ENCODE results near the gene ZNF609.
A peak's percentile ranks its signal among the peaks of the same experiment; 100 is the strongest.
"Not testable (repeated sequence)": the region's sequence is repeated elsewhere in the genome, so short reads cannot be mapped to it uniquely, and the experiment has no call there.

Gene ZNF609

DNA sequence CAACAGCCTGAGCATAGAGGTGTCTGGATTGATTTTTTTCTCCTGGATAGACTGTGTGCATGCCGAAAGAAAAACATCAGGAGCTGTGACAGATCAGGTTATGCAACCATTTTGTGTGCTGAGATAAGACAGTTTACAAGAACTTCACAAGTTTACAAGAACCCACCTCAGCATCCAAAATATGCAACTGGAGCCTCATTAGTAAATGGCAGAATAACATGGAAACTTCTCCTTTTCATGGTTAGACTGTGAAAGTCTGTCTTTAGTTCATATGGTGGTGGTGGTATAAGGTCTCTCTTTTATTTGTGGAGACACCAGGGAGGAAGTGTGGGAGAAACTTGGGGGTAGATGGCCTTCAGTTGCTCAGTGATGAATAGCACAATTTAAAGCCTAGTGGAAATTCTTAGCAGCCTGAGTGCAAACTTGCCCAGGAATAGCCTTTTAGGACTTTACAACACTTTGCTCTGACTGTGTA, 3.7 kb upstream of the ZNF609 start:
- DNase-seq: no peak

DNA sequence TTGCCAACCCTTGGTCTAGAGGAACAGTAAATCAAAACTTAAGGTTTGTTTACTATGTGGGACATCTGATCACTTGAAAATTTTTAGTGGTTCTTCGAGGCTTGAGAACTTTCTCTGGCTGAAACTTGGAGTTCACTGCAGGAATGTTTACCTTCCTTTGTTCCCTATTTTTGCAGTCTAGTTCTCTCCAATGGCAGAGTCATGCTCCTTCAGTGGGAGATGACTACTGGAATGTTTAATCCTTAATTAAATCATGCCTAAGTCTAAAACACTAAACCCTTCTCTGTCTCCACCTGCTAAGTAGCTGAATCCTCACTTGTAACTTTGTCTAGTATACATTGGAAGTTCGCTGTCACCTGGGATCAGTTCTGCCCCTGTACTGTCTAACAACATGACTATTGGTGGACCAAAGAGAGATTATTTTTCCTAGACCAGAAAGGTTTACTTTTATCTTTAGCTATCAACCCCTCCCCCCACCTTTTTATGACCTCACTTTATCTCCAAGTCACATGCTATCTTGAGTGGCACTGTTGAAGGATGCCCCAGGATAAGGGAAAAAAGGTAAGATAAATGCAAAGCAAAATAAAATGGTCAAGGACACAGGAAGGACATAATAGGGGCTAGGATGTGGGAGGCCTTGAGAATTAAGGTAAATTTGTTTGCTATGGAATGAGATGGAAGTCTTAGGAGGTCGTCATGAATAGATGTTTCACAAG, 1.2 kb upstream of the ZNF609 start:
- no peak for DNase-seq

DNA sequence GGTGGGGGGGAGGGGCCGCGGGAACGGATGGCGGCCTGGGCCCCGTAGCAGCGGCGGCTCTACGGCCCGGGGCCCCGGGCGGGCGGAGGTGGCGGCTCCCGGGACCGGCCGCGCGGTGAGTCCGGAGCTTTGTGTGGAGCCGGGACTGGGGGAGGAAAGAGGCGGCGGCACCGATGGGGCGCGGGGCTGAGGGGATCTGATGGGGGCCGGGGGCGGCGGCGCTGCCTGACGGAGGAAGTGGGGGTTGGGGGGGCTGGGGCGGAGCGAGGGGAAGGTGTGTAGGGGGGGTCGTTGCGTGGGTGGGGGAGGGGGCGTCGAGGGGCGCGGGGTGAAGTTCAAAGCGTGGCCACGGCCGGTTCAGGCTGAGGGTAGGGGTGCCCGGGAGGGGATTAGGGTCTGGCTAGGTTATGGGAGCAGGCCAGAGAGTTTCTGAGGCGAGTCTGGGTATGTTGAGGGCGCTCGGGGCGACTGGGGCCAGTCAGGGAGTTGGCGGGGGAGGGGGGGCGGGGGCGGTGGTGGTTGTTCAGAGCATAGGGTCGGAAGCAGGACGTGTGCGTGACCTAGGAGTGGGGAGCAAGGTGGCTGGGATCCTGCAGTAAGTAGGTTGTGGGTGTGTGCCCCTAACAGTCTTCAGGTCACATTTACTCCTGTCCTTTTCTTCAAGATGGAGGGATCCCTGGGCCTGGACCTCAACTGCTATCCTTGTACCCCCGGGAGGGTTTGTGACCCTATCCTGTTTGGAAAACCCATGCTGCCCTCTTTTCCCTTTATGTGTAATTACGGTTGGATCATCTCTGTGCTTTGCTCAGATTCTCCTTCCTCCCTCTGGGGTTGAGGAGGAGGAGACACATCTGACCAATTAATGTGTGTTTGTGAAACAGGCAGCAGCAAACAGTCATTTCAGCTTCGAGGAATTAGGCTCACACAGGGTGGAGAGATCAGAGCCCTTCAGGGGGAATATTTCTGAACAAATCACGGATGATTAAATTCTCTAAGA, 644 bp downstream of the ZNF609 start:
- peak in 48 of 56 donors; percentile 8 to 80 (median 43) for DNase-seq

DNA sequence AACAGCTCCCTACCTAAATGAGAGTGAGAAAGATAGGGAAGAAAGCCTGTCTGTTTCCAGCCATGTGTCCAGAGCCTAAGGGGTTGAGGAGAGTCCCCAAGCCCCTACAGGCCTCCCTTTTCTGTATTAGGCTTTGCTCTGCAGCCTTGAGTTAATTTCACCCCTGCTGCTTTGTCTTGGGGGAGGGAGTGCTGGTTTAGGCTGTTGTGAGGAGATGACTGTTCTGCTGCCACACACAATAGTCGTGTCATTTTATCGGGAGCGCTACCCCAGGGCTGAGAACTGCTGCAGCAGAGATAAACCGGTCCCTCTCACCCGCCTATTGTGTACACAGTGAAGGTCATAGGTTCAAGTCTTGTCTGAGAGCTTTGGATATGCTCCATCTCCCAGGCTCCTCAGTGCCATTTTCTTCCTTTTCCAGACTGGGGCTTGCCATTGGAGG, 1.4 kb downstream of the ZNF609 start:
- DNase-seq: peak in 43 of 56 donors; percentile 4 to 80 (median 33)

DNA sequence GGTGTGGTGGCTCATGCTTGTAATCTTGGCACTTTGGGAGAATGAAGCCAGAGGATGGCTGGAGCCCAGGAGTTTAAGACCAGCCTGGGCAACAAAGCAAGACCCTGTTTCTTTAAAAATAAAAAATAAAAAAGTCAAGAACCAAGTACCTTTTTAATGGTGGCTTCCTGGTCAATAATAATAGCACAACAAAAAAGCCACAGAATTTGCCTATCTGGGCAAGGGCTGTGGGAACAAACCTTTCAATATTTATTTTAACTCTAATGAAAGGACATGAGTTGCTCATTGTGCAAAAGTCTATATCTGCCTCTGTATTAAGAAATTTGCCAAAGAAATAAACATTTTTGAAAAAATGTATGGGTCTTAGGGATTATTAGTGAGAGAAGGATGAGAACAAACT, 2.1 kb downstream of the ZNF609 start:
- no peak for DNase-seq

DNA sequence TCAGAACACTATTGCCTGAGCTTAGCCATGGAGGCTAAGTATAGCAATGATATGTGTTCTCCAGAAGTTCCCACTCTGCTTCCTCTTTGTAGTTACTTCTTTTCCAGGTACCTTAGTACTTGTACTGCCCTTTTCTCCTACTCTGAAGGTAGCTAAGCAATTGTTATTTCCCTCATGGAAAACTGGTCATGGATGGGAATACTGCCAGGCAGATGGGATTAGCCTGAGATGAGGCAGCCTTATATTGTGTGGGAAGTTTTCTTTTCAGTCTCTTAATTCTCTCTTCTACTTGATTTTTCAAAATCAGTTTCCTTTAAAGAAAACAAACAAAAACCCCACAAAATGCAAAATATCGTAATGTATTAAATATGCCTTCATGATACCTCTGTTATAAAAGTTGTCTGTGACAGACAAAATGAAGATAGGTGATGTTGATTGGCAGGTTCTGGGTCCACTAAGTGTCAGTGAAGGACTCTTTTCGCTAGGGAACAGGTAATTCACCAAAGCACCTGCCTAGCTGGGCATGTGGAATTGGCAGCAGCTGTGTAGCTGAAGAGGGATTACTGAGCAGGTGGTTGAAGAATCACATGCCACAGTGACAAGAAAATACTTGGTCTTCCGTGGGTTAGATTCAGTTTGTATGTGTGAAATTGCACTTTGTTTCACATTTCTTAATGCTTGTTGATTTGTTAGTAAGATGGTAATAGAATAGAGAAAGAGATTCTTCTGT, 4.1 kb downstream of the ZNF609 start:
- DNase-seq: no peak

DNA sequence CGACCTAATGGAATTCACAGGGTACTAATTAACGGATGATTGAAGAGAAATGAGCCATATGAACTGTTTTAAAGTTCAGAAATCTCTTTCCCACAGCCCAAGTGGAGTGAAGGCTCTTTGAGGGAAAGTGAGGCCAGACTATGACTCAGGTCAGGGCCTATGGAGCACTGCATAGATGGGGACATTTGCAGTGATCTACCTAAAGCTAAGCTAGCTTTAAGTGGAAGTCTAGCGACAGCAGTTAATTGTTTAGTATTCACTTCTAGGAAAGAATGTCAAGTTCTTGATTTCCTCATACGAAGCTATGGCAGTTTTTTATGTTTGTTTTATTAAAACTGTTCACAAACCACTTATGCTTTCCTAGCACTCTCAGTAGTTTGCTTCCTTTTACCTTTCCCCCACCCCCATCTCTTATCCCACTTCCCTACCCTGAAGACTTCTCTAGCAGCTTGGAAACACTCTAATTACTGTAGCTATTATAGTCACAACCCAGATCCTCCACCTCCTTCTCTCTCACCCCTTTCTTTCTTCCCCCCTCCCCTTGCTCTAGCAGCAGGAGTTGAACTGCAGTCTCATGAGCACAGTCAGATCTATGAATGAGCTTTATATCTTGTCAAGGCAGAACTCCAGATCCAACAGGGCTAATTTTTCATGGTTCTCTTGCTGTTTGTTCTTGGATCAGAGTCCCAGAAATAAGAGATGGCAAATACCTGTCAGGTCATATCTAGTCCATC, 6.2 kb downstream of the ZNF609 start:
- peak in 5 of 56 donors; percentile 3 to 26 (median 8) for DNase-seq

DNA sequence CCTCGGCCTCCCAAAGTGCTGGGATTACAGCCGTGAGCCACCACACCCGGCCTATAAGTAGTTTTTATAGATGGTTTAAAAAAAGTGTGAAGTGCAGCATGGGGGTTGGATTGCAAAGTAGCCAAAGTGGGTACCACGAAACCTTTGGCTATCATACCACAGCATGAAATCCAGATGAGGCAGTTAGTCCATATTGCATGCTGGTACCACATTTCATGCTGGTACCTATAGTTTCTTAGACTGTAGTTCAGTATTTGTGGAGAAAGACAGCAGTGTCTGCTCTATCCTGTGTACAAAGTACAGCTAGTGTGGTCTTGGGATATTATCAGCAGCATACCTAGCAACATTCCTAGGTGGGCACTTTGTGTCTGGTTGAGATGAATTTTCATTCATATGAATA, 11.8 kb downstream of the ZNF609 start:
- no peak for DNase-seq

DNA sequence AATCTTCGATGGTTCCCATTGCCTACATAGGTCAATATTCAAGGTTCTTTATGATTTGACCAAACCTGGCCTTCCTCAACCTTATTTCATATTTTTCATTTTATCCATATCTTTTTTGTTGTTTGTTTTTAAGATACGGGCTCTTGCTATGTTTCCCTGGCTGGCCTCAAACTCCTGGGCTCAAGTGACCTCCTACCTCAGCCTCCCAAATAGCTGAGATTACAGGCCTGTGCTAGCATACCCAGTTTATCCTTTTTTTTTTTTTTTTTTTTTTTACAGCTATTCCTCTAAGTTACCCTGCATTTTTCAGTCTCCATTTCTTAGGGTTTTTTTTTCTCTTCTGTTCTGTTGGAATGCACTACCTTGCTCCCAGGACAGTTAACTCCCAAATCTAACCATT, 14.5 kb downstream of the ZNF609 start:
- DNase-seq: no peak

DNA sequence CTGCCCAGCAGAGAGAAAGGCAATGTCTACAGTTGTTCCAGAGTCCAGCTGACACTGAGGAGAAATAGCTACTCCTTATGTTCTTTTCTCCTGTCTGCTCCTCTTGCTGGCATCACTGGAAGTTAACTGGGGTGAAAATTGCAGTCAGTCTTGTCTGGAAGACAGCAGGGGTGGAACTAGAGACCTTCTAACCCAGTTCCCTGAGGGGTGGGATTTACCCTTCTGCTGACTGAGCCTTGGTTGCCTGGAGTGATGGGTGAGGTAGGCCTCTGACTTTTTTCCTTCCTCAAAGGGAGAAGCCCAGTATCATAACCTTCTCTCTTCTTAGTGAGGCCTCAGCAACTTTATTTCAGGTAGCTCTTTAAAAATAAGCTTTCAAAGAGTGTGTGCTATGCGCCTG, 16.2 kb downstream of the ZNF609 start:
- no peak for DNase-seq

DNA sequence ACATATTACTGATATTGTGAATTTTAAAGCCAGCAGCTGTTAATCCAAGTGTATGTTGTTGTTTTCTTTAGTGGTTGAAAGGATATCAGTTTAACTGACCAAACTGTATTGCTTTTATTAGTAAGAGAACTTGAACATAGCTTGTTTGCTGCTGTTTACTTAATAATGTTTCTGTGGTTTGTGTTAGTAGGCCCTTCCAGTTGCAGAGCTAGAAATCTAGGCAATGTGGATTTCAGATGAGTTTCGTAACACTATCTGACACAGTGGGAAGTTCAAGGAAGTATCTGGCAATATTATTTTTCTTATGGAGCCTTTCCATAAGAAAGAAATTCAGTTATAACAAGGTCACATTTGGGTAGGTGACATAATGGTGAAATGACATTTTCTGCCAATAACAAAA, 18.5 kb downstream of the ZNF609 start:
- DNase-seq: no peak

DNA sequence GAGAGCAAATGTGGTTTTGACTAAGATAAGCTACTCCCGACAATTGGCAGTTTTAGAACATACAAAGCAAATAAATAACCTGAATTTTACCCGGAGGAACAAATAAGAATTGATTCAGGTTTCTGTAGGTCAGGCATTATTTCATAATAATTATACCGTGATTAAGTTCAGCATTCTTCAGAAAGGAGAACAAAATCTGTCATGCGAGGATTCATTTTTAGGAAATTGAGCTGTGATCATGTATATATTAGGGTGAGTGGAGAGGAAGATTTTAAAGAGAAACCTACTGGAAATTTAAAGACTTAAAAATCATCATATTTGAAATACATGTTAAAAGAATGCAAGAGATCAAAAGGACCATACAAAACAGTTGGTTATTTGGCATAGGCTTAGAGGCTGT, 20.5 kb downstream of the ZNF609 start:
- no peak for DNase-seq

DNA sequence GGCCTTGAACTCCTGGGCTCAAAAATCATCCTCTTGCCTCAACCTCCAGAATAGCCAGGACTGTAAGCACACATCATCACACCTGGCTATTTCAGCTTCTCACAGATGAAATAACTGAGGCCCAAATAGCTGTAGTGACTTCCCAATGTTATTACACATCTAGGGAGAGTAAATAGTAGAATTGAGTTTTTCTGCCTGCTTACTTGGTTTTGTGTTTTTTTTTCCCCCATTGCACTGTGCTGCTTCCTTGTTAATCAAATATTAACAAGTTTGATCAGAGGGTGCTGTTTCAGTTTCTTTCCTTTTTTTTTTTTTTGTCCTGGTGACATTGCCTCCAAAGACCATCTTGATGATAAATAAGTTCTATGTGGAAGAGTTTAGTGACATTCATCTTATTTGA, 23.4 kb downstream of the ZNF609 start:
- no peak for DNase-seq

DNA sequence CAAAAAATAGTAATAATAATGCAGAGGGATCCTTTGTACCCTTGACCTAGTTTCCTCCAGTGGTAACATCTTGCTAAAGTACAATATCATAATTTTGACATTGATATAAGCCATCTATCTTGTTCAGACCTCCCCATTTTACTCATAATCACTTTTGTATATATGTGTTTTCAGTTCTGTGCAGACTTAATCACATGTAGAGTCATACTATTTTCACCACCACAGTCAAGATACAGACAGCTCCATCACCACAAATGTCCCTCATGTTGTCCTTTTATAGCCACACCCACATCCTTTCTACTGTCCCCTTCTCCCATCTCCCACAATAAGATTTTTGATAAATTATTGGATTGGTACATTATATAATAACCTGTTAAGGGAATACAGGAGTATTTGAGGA, 25.4 kb downstream of the ZNF609 start:
- no peak for DNase-seq

DNA sequence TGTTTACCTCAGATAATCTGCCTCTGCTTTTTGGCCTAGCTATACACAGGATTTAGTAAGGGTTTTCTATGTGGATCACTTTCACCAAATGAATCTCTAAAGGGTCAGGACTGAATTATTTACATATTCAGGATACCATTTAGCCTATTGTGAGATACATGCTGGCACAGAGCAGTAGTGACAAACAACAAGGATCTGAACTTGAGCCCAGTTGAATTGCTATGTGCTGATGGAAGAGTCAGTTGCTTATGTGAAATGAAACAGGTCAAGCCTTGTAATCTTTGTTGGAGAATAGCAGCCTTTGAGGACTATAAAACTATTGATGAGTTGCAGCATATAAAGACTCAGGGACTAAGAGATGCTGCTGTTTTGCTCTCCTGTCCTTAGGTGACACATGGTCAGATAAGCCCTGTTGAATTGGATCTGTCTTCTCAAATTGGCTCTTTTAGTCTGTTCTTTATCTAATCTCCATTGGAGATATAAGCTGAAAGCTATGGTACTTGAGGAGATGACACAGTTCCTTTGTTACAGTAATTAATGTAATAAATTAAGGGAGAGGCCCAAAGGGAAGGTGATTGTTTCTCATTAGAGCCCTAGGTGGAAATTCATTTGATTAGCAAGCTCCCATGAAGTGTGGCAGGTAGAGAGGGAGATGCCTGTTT, 30.4 kb downstream of the ZNF609 start:
- no peak for DNase-seq

DNA sequence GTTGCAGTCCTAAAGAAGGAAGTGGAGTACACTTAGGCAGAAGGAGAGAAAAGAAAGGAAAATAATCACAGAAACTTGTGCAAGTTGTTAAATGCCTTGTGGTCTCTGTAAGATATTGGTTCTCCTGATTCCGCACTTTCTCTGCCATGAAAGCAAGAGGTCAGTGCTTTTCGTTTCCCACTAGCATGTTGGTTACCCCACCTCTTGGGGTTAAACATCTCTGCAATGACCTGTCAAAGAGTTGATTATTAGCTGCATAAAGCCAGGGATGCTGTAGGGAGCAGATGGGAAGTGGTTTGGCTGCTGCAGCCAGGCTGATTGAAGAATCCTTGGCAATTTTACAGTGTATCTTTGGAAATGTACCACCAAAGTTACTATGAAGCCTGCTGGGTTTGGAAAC, 33.3 kb downstream of the ZNF609 start:
- DNase-seq: no peak

DNA sequence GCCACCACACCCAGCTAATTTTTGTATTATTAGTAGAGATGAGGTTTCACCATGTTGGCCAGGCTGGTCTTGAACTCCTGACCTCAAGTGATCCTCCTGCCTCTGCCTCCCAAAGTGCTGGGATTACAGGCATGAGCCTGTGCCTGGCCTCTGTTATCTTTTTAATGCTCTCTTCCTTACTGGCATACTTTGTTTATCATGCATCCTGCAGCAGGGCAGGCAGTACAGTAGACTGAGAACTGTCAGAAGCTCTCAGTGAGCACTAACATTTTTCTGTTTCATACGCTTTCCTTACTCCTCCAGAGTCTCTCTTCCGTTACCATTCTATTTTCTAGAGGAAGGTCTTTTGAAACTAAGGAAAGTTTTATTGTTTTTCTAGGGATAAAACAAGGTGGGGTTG, 35.6 kb downstream of the ZNF609 start:
- DNase-seq: not testable (repeated sequence)

DNA sequence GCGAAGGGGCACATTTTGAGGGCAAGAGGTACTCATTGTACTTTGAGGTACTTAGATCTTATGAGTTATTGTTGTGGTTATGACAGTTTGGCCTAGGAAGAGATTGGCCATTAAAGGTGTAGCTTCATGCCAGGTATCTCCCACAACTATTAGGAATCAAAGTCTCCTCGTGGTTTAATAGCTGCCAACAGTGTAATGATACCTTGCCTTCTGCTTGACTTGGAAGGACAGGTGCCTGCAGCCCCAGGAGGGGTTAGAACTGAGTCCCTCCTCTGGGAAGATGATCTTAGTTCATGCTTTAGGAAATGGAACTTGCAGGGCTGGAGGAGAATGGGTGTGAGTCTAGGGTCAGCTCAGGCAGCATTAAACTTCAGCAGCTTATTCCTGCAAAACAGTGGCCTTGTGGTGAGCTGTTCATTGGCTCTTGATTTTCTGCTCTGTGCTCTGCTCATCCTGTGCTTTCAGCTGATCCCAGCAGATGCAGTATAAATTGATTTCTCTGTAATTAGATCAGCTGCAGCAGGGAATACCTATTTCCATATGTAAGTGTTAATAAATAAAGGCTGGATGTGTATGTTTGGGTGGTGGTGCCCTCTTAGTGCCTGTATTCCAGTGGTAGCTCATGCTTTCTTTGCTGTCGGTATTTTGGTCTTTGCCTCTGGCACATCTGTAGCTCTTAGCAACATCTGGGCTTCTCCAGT, 40.5 kb downstream of the ZNF609 start:
- no peak for DNase-seq

DNA sequence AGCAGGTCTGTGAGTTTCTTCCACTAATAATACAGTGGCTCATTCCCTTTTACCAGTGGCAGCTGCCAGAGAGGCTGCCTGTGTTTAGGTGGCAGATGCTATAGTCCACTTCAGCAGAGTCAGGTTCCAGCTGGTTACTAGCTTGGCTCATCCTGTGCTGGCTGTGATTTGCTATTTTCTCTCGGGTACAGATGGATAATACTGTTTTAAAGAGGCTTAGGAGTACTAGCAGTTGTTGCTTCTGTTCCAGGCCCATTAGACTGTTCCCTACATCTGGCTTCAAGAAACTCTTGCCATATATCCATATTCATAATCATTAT, 41.0 kb downstream of the ZNF609 start:
- no peak for DNase-seq

DNA sequence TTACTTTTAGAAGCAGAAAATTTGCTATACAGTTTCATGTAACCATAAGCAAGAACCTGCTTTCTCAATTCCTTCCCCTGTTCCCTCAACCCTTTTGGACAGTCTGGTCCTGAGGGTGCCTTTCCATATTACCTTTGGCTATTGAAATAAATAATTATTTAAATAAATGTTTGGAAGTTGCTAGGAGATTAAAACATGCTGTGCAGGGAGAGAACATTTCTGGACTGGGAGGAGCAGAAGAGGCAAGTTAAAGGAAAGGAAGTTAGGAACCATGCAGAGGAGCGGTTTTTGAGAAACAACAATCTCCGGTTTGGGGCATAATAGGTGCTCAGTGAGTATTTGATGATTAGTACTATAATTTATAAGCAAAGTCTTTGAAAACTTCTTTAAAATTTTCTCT, 41.8 kb downstream of the ZNF609 start:
- DNase-seq: no peak

All from nucleus accumbens (tissue), 56 donors.